OCI-LY7 (cell line): ENCODE measurements around the gene PCNX2. TPM values are rescaled to one million over a fixed set of nuclear protein-coding genes. Genes with fewer than 3 reads are reported as not detected.

Experiments used
- BruUV-seq: library from RNA; stranded (reverse); fragments of 400-500 nt; replicated peaks from 2 replicates; lab custom pipeline; 2021; lab: Mats Ljungman, UMichigan
- CTCF ChIA-PET: fragments of 300-600 bp; sonication (Branson Sonifier 250); formaldehyde crosslinking; loops from one replicate; lab custom pipeline; 2022; ENCODE audit warnings: antibody characterized with exemption; ENCODE audit not compliant: unreplicated experiment; lab: Charles Lee
- POLR2A ChIA-PET: fragments of 300-600 bp; sonication (Branson Sonifier 250); formaldehyde crosslinking; loops from one replicate; lab custom pipeline; 2022; ENCODE audit warnings: antibody characterized with exemption; lab: Charles Lee
- DNase-seq: peaks from one replicate; pipeline ENCODE4 v3.0.0-alpha.2; 2015; ENCODE audit warnings: low spot score
- H2AFZ ChIP-seq: fragments of 200-600 bp; sonication (generic), shearing (Covaris generic); 2 replicates; pipeline ENCODE4 v1.6.1; 2014; ENCODE audit warnings: mild to moderate bottlenecking, antibody characterized with exemption, low read length, moderate library complexity
- H3K27ac ChIP-seq: fragments of 200-600 bp; sonication (generic); 2 replicates; pipeline ENCODE4 v1.5.1; 2014; ENCODE audit warnings: mixed run types, low read depth, mild to moderate bottlenecking, moderate library complexity, low read length, inconsistent platforms; ENCODE audit not compliant: poor library complexity, severe bottlenecking
- H3K36me3 ChIP-seq: fragments of 200-600 bp; sonication (generic); 2 replicates; pipeline ENCODE4 v1.6.1; 2014; ENCODE audit warnings: mild to moderate bottlenecking, antibody characterized with exemption, low read length, moderate library complexity, mixed read lengths; ENCODE audit not compliant: insufficient read depth
- H3K4me1 ChIP-seq: fragments of 200-600 bp; sonication (generic); 2 replicates; pipeline ENCODE4 v1.5.1; 2014; ENCODE audit warnings: mild to moderate bottlenecking, low read length; ENCODE audit not compliant: insufficient read depth, poor library complexity, severe bottlenecking
- H3K4me2 ChIP-seq: fragments of 200-600 bp; sonication (generic); 2 replicates; pipeline ENCODE4 v1.6.1; 2014; ENCODE audit warnings: mild to moderate bottlenecking, low read length
- H3K4me3 ChIP-seq: fragments of 200-600 bp; sonication (generic); 2 replicates; pipeline ENCODE4 v1.5.1; 2014; ENCODE audit warnings: mild to moderate bottlenecking, low read depth, low read length; ENCODE audit not compliant: poor library complexity, severe bottlenecking
- H3K79me2 ChIP-seq: fragments of 200-600 bp; sonication (generic); 2 replicates; pipeline ENCODE4 v1.6.1; 2016; ENCODE audit warnings: low read depth, mild to moderate bottlenecking, low read length, moderate library complexity, mixed read lengths; ENCODE audit not compliant: insufficient read depth
- H3K9me2 ChIP-seq: fragments of 200-600 bp; sonication (generic); 2 replicates; pipeline ENCODE4 v1.6.1; 2016; ENCODE audit warnings: mild to moderate bottlenecking, low read length, mixed read lengths; ENCODE audit not compliant: insufficient read depth
- H3K9me3 ChIP-seq: fragments of 200-600 bp; sonication (generic); 2 replicates; pipeline ENCODE4 v1.6.1; 2014; ENCODE audit warnings: mild to moderate bottlenecking, mixed run types, low read length, mixed read lengths
- H4K20me1 ChIP-seq: fragments of 200-600 bp; sonication (generic); 2 replicates; pipeline ENCODE4 v1.6.1; 2014; ENCODE audit warnings: mild to moderate bottlenecking, antibody characterized with exemption, low read length, moderate library complexity, mixed read lengths; ENCODE audit not compliant: insufficient read depth
- CTCF ChIP-seq: fragments of 200-600 bp; sonication (generic); conservative IDR thresholded peaks from 2 replicates; pipeline ENCODE4 v1.5.1; 2014; ENCODE audit warnings: mild to moderate bottlenecking, antibody characterized with exemption, low read length, moderate library complexity, mixed read lengths
- EZH2phosphoT487 ChIP-seq: fragments of 200-600 bp; sonication (generic); IDR thresholded peaks from 2 replicates; pipeline ENCODE4 v1.6.1; 2018; ENCODE audit warnings: low read depth, borderline replicate concordance, mild to moderate bottlenecking, mixed run types, antibody characterized with exemption, low read length, moderate library complexity, mixed read lengths
- intact Hi-C: fragments of 100-400 bp; cut with micrococcal nuclease; formaldehyde crosslinking; loops from one replicate; pipeline ENCODE4 v1.10.0; 2022; ENCODE audit not compliant: unreplicated experiment
- total RNA-seq, 2 experiments: library from RNA; depleted of rRNA in 1 of 2; stranded (reverse); fragments of >200 nt in 1 of 2; shearing (Covaris generic) in 1 of 2; gene quantifications; 2 replicates each; pipeline ENCODE4 v1.2.3, GENCODE V29; 2014 to 2022

Gene PCNX2
- total RNA-seq, 2 experiments from 2014 or later = 17.1 to 26.9 TPM

GRCh38 chr1:233211595-233211994 is 83.9 kb downstream of the PCNX2 start:
- POLR2A ChIA-PET = interaction anchor here (0.7 kb wide), 1 partner anchor 25 kb away, joined by 4 read pairs; no protein-coding TSS in a partner anchor
- BruUV-seq = no TSS peak
- no peaks in the 10 kb centered on the region for H3K9me3 ChIP-seq

GRCh38 chr1:233211106-233211505 is 84.4 kb downstream of the PCNX2 start:
- H3K36me3 ChIP-seq = no peaks in the 10 kb centered on the region; the same call in 1 of the 2 replicates
- CTCF ChIA-PET = no interaction called here
- no TSS peak for BruUV-seq

More at GRCh38 chr1:233211595-233211994, 83.9 kb downstream of the PCNX2 start:
- TF ChIP-seq CTCF (no peak), EZH2phosphoT487 (no peak)
- Histone ChIP-seq H3K4me1 (no peaks in the 10 kb centered on the region), H3K79me2 (no peaks in the 10 kb centered on the region), H3K4me2 (no peak overlapping the region), H4K20me1 (no peaks in the 10 kb centered on the region), H2AFZ (no peak overlapping the region), H3K9me2 (no peaks in the 10 kb centered on the region), H3K4me3 (no peak overlapping the region), H3K27ac (no peak overlapping the region), H3K36me3 (no peaks in the 10 kb centered on the region; the same call in 1 of the 2 replicates)
- no peak for DNase-seq
- CTCF ChIA-PET = no interaction called here
- intact Hi-C loops = no loop called here

More at GRCh38 chr1:233211106-233211505, 84.4 kb downstream of the PCNX2 start:
- Histone ChIP-seq H4K20me1 (no peaks in the 10 kb centered on the region), H3K4me3 (no peak overlapping the region), H3K4me1 (no peaks in the 10 kb centered on the region), H3K9me3 (no peaks in the 10 kb centered on the region), H3K79me2 (no peaks in the 10 kb centered on the region), H3K4me2 (no peak overlapping the region), H3K9me2 (no peaks in the 10 kb centered on the region), H2AFZ (no peak overlapping the region), H3K27ac (no peak overlapping the region)
- intact Hi-C loops = no loop called here
- DNase-seq = no peak
- no peak for TF ChIP-seq CTCF
- TF ChIP-seq EZH2phosphoT487 = no peak
- POLR2A ChIA-PET = interaction anchor here (0.6 to 0.7 kb wide), 3 partner anchors 25 to 122 kb away, joined by 3 to 4 read pairs (median 4); no protein-coding TSS in a partner anchor
